PC-3 (cell line): ENCODE measurements around the gene PTPN12. TPM values are rescaled to one million over a fixed set of nuclear protein-coding genes. Genes with fewer than 3 reads are reported as not detected.

Experiments used
- ATAC-seq: fragments of 200-7000 bp; cut with Tn5 transposase; 2 replicates; pipeline ENCODE4 v1.9.1; 2020; ENCODE audit warnings: mild to moderate bottlenecking, moderate library complexity
- Bru-seq: library from RNA; stranded (reverse); fragments of 400-500 nt; gene quantifications from one replicate; lab custom pipeline; 2021; lab: Mats Ljungman, UMichigan
- BruChase-seq, 2 experiments: library from RNA; stranded (reverse); fragments of 400-500 nt; gene quantifications; one replicate each; lab custom pipeline; 2021; lab: Mats Ljungman, UMichigan
- BruUV-seq: library from RNA; stranded (reverse); fragments of 400-500 nt; replicated peaks from 2 replicates; lab custom pipeline; 2021; lab: Mats Ljungman, UMichigan
- CTCF ChIA-PET: fragments of 300-600 bp; sonication (Branson Sonifier 250); formaldehyde crosslinking; loops from one replicate; lab custom pipeline; 2022; ENCODE audit warnings: antibody characterized with exemption; lab: Charles Lee
- POLR2A ChIA-PET: fragments of 300-600 bp; sonication (Branson Sonifier 250); formaldehyde crosslinking; loops from one replicate; lab custom pipeline; 2022; ENCODE audit warnings: antibody characterized with exemption; ENCODE audit not compliant: unreplicated experiment; lab: Charles Lee
- DNase-seq: peaks from one replicate; pipeline ENCODE4 v3.0.0-alpha.2; 2015
- H2AFZ ChIP-seq: fragments of 300-600 bp; sonication (generic); 2 replicates; pipeline ENCODE4 v1.6.0; 2016; ENCODE audit warnings: antibody characterized with exemption, low read length
- H3F3A ChIP-seq: fragments of 300-600 bp; sonication (generic); one replicate; pipeline ENCODE4 v1.6.0; 2017; ENCODE audit warnings: antibody characterized with exemption, low read length, control low read depth, mild to moderate bottlenecking; ENCODE audit not compliant: unreplicated experiment
- H3K27ac ChIP-seq: fragments of 300-600 bp; sonication (generic); 2 replicates; pipeline ENCODE4 v1.5.1; 2016; ENCODE audit warnings: mild to moderate bottlenecking, low read length
- H3K27me3 ChIP-seq: fragments of 300-600 bp; sonication (generic); 2 replicates; pipeline ENCODE4 v1.6.1; 2016; ENCODE audit warnings: low read length, mixed read lengths
- H3K36me3 ChIP-seq: fragments of 300-600 bp; sonication (generic); 2 replicates; pipeline ENCODE4 v1.6.1; 2016; ENCODE audit warnings: low read depth, mixed run types, low read length, mixed read lengths
- H3K4me1 ChIP-seq: fragments of 300-600 bp; sonication (generic); 2 replicates; pipeline ENCODE4 v1.5.1; 2016; ENCODE audit warnings: low read length; ENCODE audit not compliant: insufficient read depth
- H3K4me2 ChIP-seq: fragments of 300-600 bp; sonication (generic); 2 replicates; pipeline ENCODE4 v1.6.0; 2016; ENCODE audit warnings: low read length
- H3K4me3 ChIP-seq: fragments of 300-600 bp; sonication (generic); 2 replicates; pipeline ENCODE4 v1.5.1; 2016; ENCODE audit warnings: mild to moderate bottlenecking, low read length, mixed read lengths
- H3K79me2 ChIP-seq: fragments of 300-600 bp; sonication (generic); 2 replicates; pipeline ENCODE4 v1.6.1; 2017; ENCODE audit warnings: low read length, mixed read lengths
- H3K9ac ChIP-seq: fragments of 300-600 bp; sonication (generic); 2 replicates; pipeline ENCODE4 v1.6.0; 2016; ENCODE audit warnings: mild to moderate bottlenecking, low read length
- H3K9me2 ChIP-seq: fragments of 300-600 bp; sonication (generic); replicated peaks from 2 replicates; pipeline ENCODE4 v1.6.1; 2016; ENCODE audit warnings: mixed run types, low read length, mixed read lengths
- H3K9me3 ChIP-seq: fragments of 300-600 bp; sonication (generic); 2 replicates; pipeline ENCODE4 v1.6.1; 2016; ENCODE audit warnings: low read length, mixed read lengths
- H4K20me1 ChIP-seq: fragments of 300-600 bp; sonication (generic); 2 replicates; pipeline ENCODE4 v1.6.1; 2016; ENCODE audit warnings: low read length, mixed read lengths
- EZH2 ChIP-seq: fragments of 300-600 bp; sonication (generic); IDR thresholded peaks from one replicate; pipeline ENCODE4 v1.6.1; 2017; ENCODE audit warnings: antibody characterized with exemption, mild to moderate bottlenecking, low read length; ENCODE audit not compliant: unreplicated experiment
- EZH2phosphoT487 ChIP-seq: fragments of 300-600 bp; sonication (generic); IDR thresholded peaks from 2 replicates; pipeline ENCODE4 v1.6.1; 2018; ENCODE audit warnings: mild to moderate bottlenecking, antibody characterized with exemption, low read length, borderline replicate concordance
- intact Hi-C: fragments of 100-400 bp; cut with micrococcal nuclease; formaldehyde crosslinking; loops from 2 replicates; pipeline ENCODE4 v1.9.0; 2023
- long read RNA-seq: library from polyadenylated mRNA; unstranded; transcript quantifications from one replicate; pipeline ENCODE4 v2.0.0, GENCODE V29; 2021; ENCODE audit not compliant: unreplicated experiment
- total RNA-seq: library from RNA; depleted of rRNA; stranded (reverse); fragments of >200 nt; gene quantifications from 2 replicates; pipeline ENCODE4 v1.2.3, GENCODE V29; 2014; rRNA removed
- TF ChIP-seq, protein P1 (sequence below): fragments of 300-600 bp; sonication (generic); conservative IDR thresholded peaks from 2 replicates; pipeline ENCODE4 v1.5.1; 2017; ENCODE audit warnings: antibody characterized with exemption, low read depth, mild to moderate bottlenecking, low read length

Gene PTPN12
- 26.2 and 34.3 TPM in 2 replicates for total RNA-seq
- percentile 97 among the genes with signal in this experiment for Bru-seq, nascent RNA
- percentile 90 among the genes with signal in this experiment for BruChase-seq, experiment 1, labeled RNA remaining after a 6-hour chase
- BruChase-seq, experiment 2, labeled RNA remaining after a 2-hour chase, result percentile 93 among the genes with signal in this experiment
- long read RNA-seq, transcript PTPN12-203 (18 exons, 2,316 nt), result minor isoform, 7 of 119 reads
- long read RNA-seq, transcript PTPN12-201 (18 exons, 3,406 nt), result major isoform, 66 of 119 reads
- long read RNA-seq, partial matches to known transcripts, result 30 of 119 reads
- long read RNA-seq, other reads (novel, unspliced or antisense), result 16 of 119 reads

- H3K4me2 ChIP-seq, result peak within 1 kb of the TSS; percentile 97
- H3K4me1 ChIP-seq, result peaks cover 36% of the 10 kb centered on the region
- H3K27ac ChIP-seq, result peak within 1 kb of the TSS; percentile 93
- peak within 1 kb of the TSS; percentile 84 for H3K4me3 ChIP-seq
- CTCF ChIA-PET, result interaction anchor here (0.6 kb wide), 2 partner anchors 81 to 121 kb away, joined by 3 to 4 read pairs; no protein-coding TSS in a partner anchor
- H3K9me2 ChIP-seq, result no peaks in the 10 kb centered on the region
- TF ChIP-seq, protein P1, sequence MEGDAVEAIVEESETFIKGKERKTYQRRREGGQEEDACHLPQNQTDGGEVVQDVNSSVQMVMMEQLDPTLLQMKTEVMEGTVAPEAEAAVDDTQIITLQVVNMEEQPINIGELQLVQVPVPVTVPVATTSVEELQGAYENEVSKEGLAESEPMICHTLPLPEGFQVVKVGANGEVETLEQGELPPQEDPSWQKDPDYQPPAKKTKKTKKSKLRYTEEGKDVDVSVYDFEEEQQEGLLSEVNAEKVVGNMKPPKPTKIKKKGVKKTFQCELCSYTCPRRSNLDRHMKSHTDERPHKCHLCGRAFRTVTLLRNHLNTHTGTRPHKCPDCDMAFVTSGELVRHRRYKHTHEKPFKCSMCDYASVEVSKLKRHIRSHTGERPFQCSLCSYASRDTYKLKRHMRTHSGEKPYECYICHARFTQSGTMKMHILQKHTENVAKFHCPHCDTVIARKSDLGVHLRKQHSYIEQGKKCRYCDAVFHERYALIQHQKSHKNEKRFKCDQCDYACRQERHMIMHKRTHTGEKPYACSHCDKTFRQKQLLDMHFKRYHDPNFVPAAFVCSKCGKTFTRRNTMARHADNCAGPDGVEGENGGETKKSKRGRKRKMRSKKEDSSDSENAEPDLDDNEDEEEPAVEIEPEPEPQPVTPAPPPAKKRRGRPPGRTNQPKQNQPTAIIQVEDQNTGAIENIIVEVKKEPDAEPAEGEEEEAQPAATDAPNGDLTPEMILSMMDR, result no peak
- TF ChIP-seq EZH2, result no peak
- TF ChIP-seq EZH2phosphoT487, result no peak
- BruUV-seq, result no TSS peak
- H3K9me3 ChIP-seq, result no peaks in the 10 kb centered on the region
- H3K27me3 ChIP-seq, result no peaks in the 10 kb centered on the region
- POLR2A ChIA-PET, result interaction anchor here (0.6 to 1.0 kb wide), 7 partner anchors 8 to 122 kb away, joined by 3 to 21 read pairs (median 6); no protein-coding TSS in a partner anchor
- H4K20me1 ChIP-seq, result peaks cover 20% of the 10 kb centered on the region
- H3K9ac ChIP-seq, result peak within 1 kb of the TSS; percentile 94
- peaks cover 8% of the 10 kb centered on the region for H3K36me3 ChIP-seq
- peaks cover 48% of the 10 kb centered on the region for H3K79me2 ChIP-seq
- intact Hi-C loops, result loop anchor here (5.0 kb wide), 2 partner anchors 60 to 110 kb away; no protein-coding TSS in a partner anchor
- ATAC-seq (peak; percentile 41), DNase-seq (no peak)
- H2AFZ ChIP-seq, result peak within 1 kb of the TSS; percentile 68
- H3F3A ChIP-seq, result peaks cover 6% of the 10 kb centered on the region
Measured at GRCh38 chr7:77537136-77537777, at the start of gene PTPN12. Gene PTPN12, plus strand, starts transcription at chr7:77537295. Its CDS starts 252 bp downstream, at chr7:77537547.

DNA sequence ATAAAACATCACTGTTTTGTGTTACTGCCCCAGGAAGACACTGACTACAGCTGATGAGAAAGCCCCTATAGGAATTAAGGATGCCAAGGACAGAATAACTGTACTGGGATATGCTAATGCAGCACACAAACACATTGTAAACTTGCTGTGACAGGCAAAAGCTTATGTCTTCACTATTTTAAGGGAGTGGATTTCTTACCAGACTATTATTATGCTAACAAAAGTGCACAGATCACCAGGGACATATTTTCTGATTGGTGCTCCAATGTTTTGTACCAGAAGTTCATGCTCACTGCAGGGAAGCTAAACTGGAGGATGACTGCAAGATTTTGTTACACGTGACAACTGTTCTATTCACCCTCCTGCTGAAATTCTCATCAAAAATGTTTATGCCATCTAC, 48.1 kb upstream of the PTPN12 start:
- DNase-seq (no peak), ATAC-seq (no peak)
- Histone ChIP-seq H3K9me2 (no peaks in the 10 kb centered on the region), H3K9me3 (no peaks in the 10 kb centered on the region), H3F3A (no peaks in the 10 kb centered on the region), H3K79me2 (no peaks in the 10 kb centered on the region), H3K4me1 (no peaks in the 10 kb centered on the region), H4K20me1 (no peaks in the 10 kb centered on the region), H3K4me3 (no peak overlapping the region), H3K36me3 (no peaks in the 10 kb centered on the region), H3K27me3 (no peaks in the 10 kb centered on the region), H3K9ac (no peak overlapping the region), H2AFZ (no peak overlapping the region), H3K4me2 (no peak overlapping the region), H3K27ac (no peak overlapping the region)
- ChIA-PET POLR2A (no interaction called here), CTCF (no interaction called here)
- BruUV-seq, result no TSS peak
- TF ChIP-seq EZH2, result no peak
- no peak for TF ChIP-seq EZH2phosphoT487
- TF ChIP-seq, protein P1, result no peak
- intact Hi-C loops, result no loop called here
